B cell (primary cell): ENCODE measurements around the gene KLHL35. TPM values are rescaled to one million over a fixed set of nuclear protein-coding genes. Genes with fewer than 3 reads are reported as not detected.

Experiments
- ATAC-seq: fragments of 200-7000 bp; cut with Tn5 transposase; one replicate; pipeline ENCODE4 v1.10.0; 2021; ENCODE audit warnings: low read depth, mild to moderate bottlenecking, moderate number of reproducible peaks, moderate library complexity
- CTCF ChIA-PET: fragments of 350-600 bp; sonication (Branson Sonifier 250); formaldehyde crosslinking; loops from one replicate; lab custom pipeline; 2021; ENCODE audit warnings: antibody characterized with exemption, inconsistent platforms; lab: Charles Lee
- POLR2A ChIA-PET: fragments of 350-600 bp; sonication (Branson Sonifier 250); formaldehyde crosslinking; loops from one replicate; lab custom pipeline; 2021; ENCODE audit warnings: antibody characterized with exemption; lab: Charles Lee
- DNase-seq: peaks from one replicate; pipeline ENCODE4 v3.0.0; 2013
- H2AFZ ChIP-seq: 2 replicates; pipeline ENCODE4 v1.6.1; 2012; ENCODE audit warnings: mild to moderate bottlenecking, low read depth, low read length; ENCODE audit not compliant: insufficient read depth, poor library complexity, severe bottlenecking
- H3K27ac ChIP-seq, 2 donors: 1 replicate in 1 of 2; 2 replicates in 1 of 2; pipeline ENCODE4 v1.5.1; 2012 to 2013; ENCODE audit warnings: low read length in 2 of 2, mild to moderate bottlenecking in 2 of 2, moderate library complexity in 1 of 2
- H3K27me3 ChIP-seq, 4 experiments: fragments of 200-600 bp in 1 of 4; sonication (generic) in 1 of 4; replicated peaks in 1 of 4; 1 replicate in 2 of 4; 2 replicates in 2 of 4; pipeline versions ENCODE4 v1.6.1 to v1.7.0; 2013 to 2016; ENCODE audit warnings: low read length in 3 of 4, mild to moderate bottlenecking in 2 of 4, mixed read lengths in 1 of 4, moderate library complexity in 1 of 4; ENCODE audit not compliant: insufficient read depth in 4 of 4, control insufficient read depth in 3 of 4; ENCODE audit errors: control extremely low read depth in 1 of 4
- H3K36me3 ChIP-seq, 2 experiments: replicated peaks in 1 of 2; 1 replicate in 1 of 2; 2 replicates in 1 of 2; pipeline versions ENCODE4 v1.6.1 to v1.7.1; 2013; ENCODE audit warnings: low read length in 1 of 2; ENCODE audit not compliant: insufficient read depth in 2 of 2, control insufficient read depth in 1 of 2; ENCODE audit errors: control extremely low read depth in 1 of 2, extremely low read depth in 1 of 2
- H3K4me1 ChIP-seq, 2 donors: fragments of 200-600 bp in 1 of 2; sonication (generic) in 1 of 2; 1 replicate in 1 of 2; 2 replicates in 1 of 2; pipeline versions ENCODE4 v1.5.1 to v1.6.1; 2013 to 2017; ENCODE audit warnings: low read length in 2 of 2; ENCODE audit not compliant: control insufficient read depth in 2 of 2, insufficient read depth in 2 of 2
- H3K4me2 ChIP-seq: replicated peaks from 2 replicates; pipeline ENCODE3; 2012; ENCODE audit warnings: mild to moderate bottlenecking, low read depth, low read length; ENCODE audit not compliant: poor library complexity, severe bottlenecking
- H3K4me3 ChIP-seq, 5 experiments: fragments of 200-600 bp in 1 of 5; sonication (generic) in 1 of 5; 1 replicate in 3 of 5; 2 replicates in 2 of 5; pipeline versions ENCODE4 v1.5.1 to v1.7.0; 2011 to 2016; ENCODE audit warnings: low read length in 4 of 5, mild to moderate bottlenecking in 4 of 5, low read depth in 2 of 5, control low read depth in 1 of 5, moderate library complexity in 1 of 5; ENCODE audit not compliant: insufficient read depth in 1 of 5; ENCODE audit errors: control extremely low read depth in 1 of 5, extremely low read depth in 1 of 5
- H3K79me2 ChIP-seq: fragments of 200-600 bp; sonication (generic); one replicate; pipeline ENCODE4 v1.6.0; 2016; ENCODE audit warnings: low read length; ENCODE audit not compliant: control insufficient read depth, insufficient read depth
- H3K9ac ChIP-seq: fragments of 200-600 bp; sonication (generic); 2 replicates; pipeline ENCODE4 v1.6.1; 2017; ENCODE audit warnings: mild to moderate bottlenecking, low read length, moderate library complexity
- H3K9me3 ChIP-seq, 3 donors: one replicate each; pipeline versions ENCODE4 v1.6.1 to v1.7.1; 2013; ENCODE audit warnings: low read length in 2 of 3; ENCODE audit not compliant: control insufficient read depth in 2 of 3, insufficient read depth in 1 of 3; ENCODE audit errors: control extremely low read depth in 1 of 3
- H4K20me1 ChIP-seq: 2 replicates; pipeline ENCODE4 v1.6.0; 2012; ENCODE audit warnings: mild to moderate bottlenecking, low read length; ENCODE audit not compliant: insufficient read depth, control insufficient read depth, poor library complexity, severe bottlenecking
- H3K27ac Mint-ChIP-seq: one replicate; pipeline ENCODE4 v1.8.0; 2021; ENCODE audit warnings: mixed read lengths
- H3K27me3 Mint-ChIP-seq: one replicate; pipeline ENCODE4 v1.8.0; 2021; ENCODE audit warnings: mixed read lengths
- H3K4me1 Mint-ChIP-seq: one replicate; pipeline ENCODE4 v1.8.0; 2021; ENCODE audit warnings: mixed read lengths
- H3K4me3 Mint-ChIP-seq: one replicate; pipeline ENCODE4 v1.8.0; 2021; ENCODE audit warnings: mixed read lengths
- H3K9me3 Mint-ChIP-seq: one replicate; pipeline ENCODE4 v1.8.0; 2022; ENCODE audit warnings: mixed read lengths; ENCODE audit not compliant: insufficient read depth
- CTCF ChIP-seq: fragments of 200-600 bp; IDR thresholded peaks from one replicate; pipeline ENCODE4 v1.8.0; 2022; ENCODE audit warnings: antibody characterized with exemption, mild to moderate bottlenecking
- EZH2 ChIP-seq: IDR thresholded peaks from 2 replicates; pipeline ENCODE4 v1.6.1; 2012; ENCODE audit warnings: borderline replicate concordance, low read depth, mild to moderate bottlenecking, moderate library complexity, low read length; ENCODE audit not compliant: insufficient read depth, poor library complexity, severe bottlenecking
- WGBS: methylation state at CpG from one replicate; pipeline ENCODE4 v1.1.5; 2013; ENCODE audit warnings: missing lambda C conversion rate; ENCODE audit not compliant: insufficient coverage; 5-methylcytosine and 5-hydroxymethylcytosine counted together
- intact Hi-C: fragments of 100-400 bp; cut with micrococcal nuclease; formaldehyde crosslinking; loops from one replicate; pipeline ENCODE4 v1.10.0; 2022
- polyA plus RNA-seq: library from polyadenylated mRNA; depleted of rRNA; stranded (reverse); fragments of >200 nt; gene quantifications from 2 replicates; pipeline ENCODE4 v1.2.3, GENCODE V29; 2012
- total RNA-seq, 2 donors: library from RNA; stranded (reverse); fragments of 120-200 nt in 1 of 2; gene quantifications; 1 replicate in 1 of 2; 2 replicates in 1 of 2; pipeline versions ENCODE4 v1.2.3 to v1.2.4, GENCODE V29; 2013 to 2022

KLHL35 gene
- total and polyA plus RNA-seq, 2 donors (not counting 1 experiment from before 2014, with no cell fraction given) = 0.55 to 0.59 TPM

DNA sequence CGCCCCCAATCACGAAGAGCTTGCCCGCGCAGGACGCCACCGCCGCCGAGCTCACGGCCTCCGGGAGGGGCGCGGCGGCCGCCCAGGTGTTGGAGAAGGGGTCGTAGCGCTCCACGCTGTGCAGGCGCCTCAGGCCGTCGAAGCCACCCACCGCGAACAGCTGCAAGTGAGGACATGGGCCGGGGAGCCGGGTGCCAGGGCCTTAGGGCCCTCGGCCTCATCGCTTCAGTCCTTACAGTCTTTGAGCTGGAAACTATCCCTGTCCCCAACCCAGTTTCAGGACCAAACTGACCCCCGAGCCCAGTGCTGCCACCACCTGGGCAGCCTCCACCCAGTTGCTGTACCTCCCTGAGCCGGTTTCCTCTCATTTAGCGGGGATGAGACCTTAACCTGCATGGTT is 7.6 kb downstream of the KLHL35 start:
- CTCF ChIA-PET = interaction anchor here (0.9 to 1.6 kb wide), 5 partner anchors 12 to 146 kb away, joined by 3 to 9 read pairs (median 5); no protein-coding TSS in a partner anchor
- 97% methylated on average over 26 of the region's 29 CpGs for WGBS
- Mint-ChIP-seq H3K9me3 (no peaks in the 10 kb centered on the region), H3K4me1 (peaks cover 19% of the 10 kb centered on the region), H3K27me3 (peaks cover 22% of the 10 kb centered on the region), H3K27ac (no peak overlapping the region), H3K4me3 (no peak overlapping the region)
- ATAC-seq (no peak), DNase-seq (no peak)
- Histone ChIP-seq H3K36me3 (peaks cover 0 to 8% of the 10 kb centered on the region in 2 experiments), H3K27me3 (peaks cover 0 to 25% (median 16%) of the 10 kb centered on the region in 4 experiments), H3K9me3 (peaks cover 0 to 11% (median 0%) of the 10 kb centered on the region in 3 donors), H3K4me1 (peaks cover 14 to 20% of the 10 kb centered on the region in 2 donors), H4K20me1 (peaks cover 6% of the 10 kb centered on the region), H3K4me3 (no peak overlapping the region), H3K79me2 (no peaks in the 10 kb centered on the region), H3K27ac (no peak overlapping the region), H2AFZ (no peak overlapping the region), H3K9ac (no peak overlapping the region), H3K4me2 (no peak overlapping the region)
- POLR2A ChIA-PET = no interaction called here
- intact Hi-C loops = no loop called here
- TF ChIP-seq EZH2 (no peak), CTCF (no peak)

DNA sequence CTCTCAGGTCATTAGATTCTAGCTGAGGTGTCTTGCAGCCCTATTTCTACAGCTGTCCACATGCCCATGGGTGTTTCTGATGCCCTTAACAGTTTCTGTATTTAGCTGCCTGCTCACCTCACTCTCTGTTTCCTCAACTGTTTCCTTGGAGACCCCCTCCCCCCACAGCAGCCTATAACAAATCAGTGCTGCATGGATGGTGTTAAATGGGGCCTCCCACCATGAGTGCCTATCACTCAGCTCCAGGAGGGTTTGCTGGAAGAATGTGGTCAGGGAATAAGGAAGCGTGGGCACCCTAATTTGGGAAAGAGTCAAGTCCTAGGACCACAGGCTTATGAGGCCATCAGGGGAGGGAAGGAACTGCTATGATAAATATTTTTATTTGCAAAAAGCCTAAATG is 8.6 kb downstream of the KLHL35 start:
- H3K27ac ChIP-seq = no peak overlapping the region
- H3K4me1 ChIP-seq = peaks cover 9 to 18% of the 10 kb centered on the region in 2 donors
- peaks cover 0 to 8% of the 10 kb centered on the region in 2 experiments for H3K36me3 ChIP-seq
- H3K79me2 ChIP-seq = no peaks in the 10 kb centered on the region
- H3K9me3 ChIP-seq = peaks cover 0 to 8% (median 0%) of the 10 kb centered on the region in 3 donors
- ChIA-PET CTCF (interaction anchor here (1.3 kb wide), 1 partner anchor 16 kb away, joined by 4 read pairs; no protein-coding TSS in a partner anchor), POLR2A (no interaction called here)
- H3K4me1 Mint-ChIP-seq = peaks cover 18% of the 10 kb centered on the region
- H3K9me3 Mint-ChIP-seq = no peaks in the 10 kb centered on the region
- H3K27ac Mint-ChIP-seq = no peak overlapping the region
- TF ChIP-seq CTCF (no peak), EZH2 (no peak)
- peaks cover 8% of the 10 kb centered on the region for H4K20me1 ChIP-seq
- no peak overlapping the region for H3K4me2 ChIP-seq
- no peak overlapping the region for H3K4me3 ChIP-seq
- H3K27me3 ChIP-seq = peaks cover 0 to 23% (median 15%) of the 10 kb centered on the region in 4 experiments
- no CpG with 5 or more reads among the region's 1 CpG for WGBS
- intact Hi-C loops = no loop called here
- H3K27me3 Mint-ChIP-seq = peaks cover 20% of the 10 kb centered on the region
- no peak overlapping the region for H3K9ac ChIP-seq
- no peak overlapping the region for H3K4me3 Mint-ChIP-seq
- DNase-seq (no peak), ATAC-seq (no peak)
- no peak overlapping the region for H2AFZ ChIP-seq
